GM10847 (cell line): ENCODE measurements around the gene CSDE1.

Source experiments
- POLR2A ChIP-seq: IDR thresholded peaks from 2 replicates; pipeline ENCODE4 v1.6.1; 2011; ENCODE audit not compliant: insufficient read length; ENCODE audit errors: extremely low read depth

CSDE1 gene

GRCh38 chr1:114688526-114688925 is 69.3 kb downstream of the CSDE1 start:
- no peak for TF ChIP-seq POLR2A

- no peak for TF ChIP-seq POLR2A
Measured at GRCh38 chr1:114685851-114686250, 71.9 kb downstream of the CSDE1 start.

- TF ChIP-seq POLR2A: no peak
Measured at GRCh38 chr1:114677691-114678090, 80.1 kb downstream of the CSDE1 start.

- no peak for TF ChIP-seq POLR2A
Measured at GRCh38 chr1:114676115-114676514, 81.7 kb downstream of the CSDE1 start.

- TF ChIP-seq POLR2A: no peak
Measured at GRCh38 chr1:114671939-114672275, 85.9 kb downstream of the CSDE1 start.

- TF ChIP-seq POLR2A: no peak
Measured at GRCh38 chr1:114671011-114671938, 86.5 kb downstream of the CSDE1 start.

GRCh38 chr1:114670083-114671010 is 87.4 kb downstream of the CSDE1 start:
- no peak for TF ChIP-seq POLR2A

GRCh38 chr1:114669562-114670082 is 88.2 kb downstream of the CSDE1 start, which contains the start of gene DENND2C:
Gene DENND2C, minus strand, starts transcription at chr1:114670049. Its CDS starts 44,065 bp downstream, at chr1:114625984.
- TF ChIP-seq POLR2A: no peak

- TF ChIP-seq POLR2A: no peak
Measured at GRCh38 chr1:114668784-114669561, 88.8 kb downstream of the CSDE1 start.

- no peak for TF ChIP-seq POLR2A
Measured at GRCh38 chr1:114668373-114668772, 89.4 kb downstream of the CSDE1 start.

- no peak for TF ChIP-seq POLR2A
Measured at GRCh38 chr1:114666954-114667353, 90.8 kb downstream of the CSDE1 start.
